Measurements from ENCODE around the gene PDE4D.

GRCh38 chr5:59474324-59474723 lies 419.2 kb downstream of the PDE4D start:
- TF ChIP-seq EZH2 (IDR thresholded peaks at IDR 0.05; ENCODE audit: insufficient read depth, poor library complexity, severe bottlenecking) (no peak), EZH2phosphoT487 (IDR thresholded peaks at IDR 0.05; ENCODE audit: insufficient read depth, low read depth) (no peak)

Data from GM23248 (cell line).